ENCODE measurements around the gene GSTCD.
"Not testable (repeated sequence)": the region's sequence is repeated elsewhere in the genome, so short reads cannot be mapped to it uniquely, and the experiment has no call there.

The GSTCD gene

GRCh38 chr4:105715692-105716278 lies 7.2 kb downstream of the GSTCD start:
- peak; percentile 21 for DNase-seq (ENCODE audit: low spot score)

- no peak for DNase-seq (ENCODE audit: low spot score)
Observed at GRCh38 chr4:105719204-105719603, 10.6 kb downstream of the GSTCD start.

GRCh38 chr4:105725623-105726022 lies 17.0 kb downstream of the GSTCD start:
- no peak for DNase-seq (ENCODE audit: low spot score)

- DNase-seq (ENCODE audit: low spot score): not testable (repeated sequence)
Observed at GRCh38 chr4:105729895-105730294, 21.3 kb downstream of the GSTCD start.

GRCh38 chr4:105735217-105735616 lies 26.6 kb downstream of the GSTCD start:
- not testable (repeated sequence) for DNase-seq (ENCODE audit: low spot score)

- DNase-seq (ENCODE audit: low spot score): no peak
Observed at GRCh38 chr4:105741548-105741947, 33.0 kb downstream of the GSTCD start.

- DNase-seq (ENCODE audit: low spot score): no peak
Observed at GRCh38 chr4:105748222-105748621, 39.6 kb downstream of the GSTCD start.

GRCh38 chr4:105751718-105752299 lies 43.2 kb downstream of the GSTCD start:
- no peak for DNase-seq (ENCODE audit: low spot score)

- no peak for DNase-seq (ENCODE audit: low spot score)
Observed at GRCh38 chr4:105753361-105753760, 44.8 kb downstream of the GSTCD start.

GRCh38 chr4:105755375-105755774 lies 46.8 kb downstream of the GSTCD start:
- no peak for DNase-seq (ENCODE audit: low spot score)

- no peak for DNase-seq (ENCODE audit: low spot score)
Observed at GRCh38 chr4:105758958-105759357, 50.4 kb downstream of the GSTCD start.

- DNase-seq (ENCODE audit: low spot score): no peak
Observed at GRCh38 chr4:105765690-105766407, 57.3 kb downstream of the GSTCD start.

GRCh38 chr4:105767579-105767978 lies 59.0 kb downstream of the GSTCD start:
- DNase-seq (ENCODE audit: low spot score): no peak

GRCh38 chr4:105770524-105770923 lies 61.9 kb downstream of the GSTCD start:
- not testable (repeated sequence) for DNase-seq (ENCODE audit: low spot score)

GRCh38 chr4:105772065-105772464 lies 63.5 kb downstream of the GSTCD start:
- not testable (repeated sequence) for DNase-seq (ENCODE audit: low spot score)

- DNase-seq (ENCODE audit: low spot score): not testable (repeated sequence)
Observed at GRCh38 chr4:105775760-105776415, 67.3 kb downstream of the GSTCD start.

GRCh38 chr4:105780176-105780575 lies 71.6 kb downstream of the GSTCD start:
- no peak for DNase-seq (ENCODE audit: low spot score)

- no peak for DNase-seq (ENCODE audit: low spot score)
Observed at GRCh38 chr4:105784761-105785160, 76.2 kb downstream of the GSTCD start.

GRCh38 chr4:105785792-105786191 lies 77.2 kb downstream of the GSTCD start:
- DNase-seq (ENCODE audit: low spot score): no peak

GRCh38 chr4:105786748-105787147 lies 78.2 kb downstream of the GSTCD start:
- DNase-seq (ENCODE audit: low spot score): no peak

- no peak for DNase-seq (ENCODE audit: low spot score)
Observed at GRCh38 chr4:105797225-105797624, 88.6 kb downstream of the GSTCD start.

GRCh38 chr4:105805501-105806120 lies 97.0 kb downstream of the GSTCD start:
- no peak for DNase-seq (ENCODE audit: low spot score)

All from D341Med (cell line).